ENCODE results near the gene SBNO2.

The SBNO2 gene

GRCh38 chr19:1105873-1106840 is 67.9 kb downstream of the SBNO2 start:
- DNase-seq (ENCODE audit: low read depth), result no peak
- peak overlapping the region; percentile 68 for H3K4me3 ChIP-seq (ENCODE audit: low read length)
- TF ChIP-seq CTCF (conservative IDR thresholded peaks at IDR 0.05; ENCODE audit: low read depth, low read length), result no peak

DNA sequence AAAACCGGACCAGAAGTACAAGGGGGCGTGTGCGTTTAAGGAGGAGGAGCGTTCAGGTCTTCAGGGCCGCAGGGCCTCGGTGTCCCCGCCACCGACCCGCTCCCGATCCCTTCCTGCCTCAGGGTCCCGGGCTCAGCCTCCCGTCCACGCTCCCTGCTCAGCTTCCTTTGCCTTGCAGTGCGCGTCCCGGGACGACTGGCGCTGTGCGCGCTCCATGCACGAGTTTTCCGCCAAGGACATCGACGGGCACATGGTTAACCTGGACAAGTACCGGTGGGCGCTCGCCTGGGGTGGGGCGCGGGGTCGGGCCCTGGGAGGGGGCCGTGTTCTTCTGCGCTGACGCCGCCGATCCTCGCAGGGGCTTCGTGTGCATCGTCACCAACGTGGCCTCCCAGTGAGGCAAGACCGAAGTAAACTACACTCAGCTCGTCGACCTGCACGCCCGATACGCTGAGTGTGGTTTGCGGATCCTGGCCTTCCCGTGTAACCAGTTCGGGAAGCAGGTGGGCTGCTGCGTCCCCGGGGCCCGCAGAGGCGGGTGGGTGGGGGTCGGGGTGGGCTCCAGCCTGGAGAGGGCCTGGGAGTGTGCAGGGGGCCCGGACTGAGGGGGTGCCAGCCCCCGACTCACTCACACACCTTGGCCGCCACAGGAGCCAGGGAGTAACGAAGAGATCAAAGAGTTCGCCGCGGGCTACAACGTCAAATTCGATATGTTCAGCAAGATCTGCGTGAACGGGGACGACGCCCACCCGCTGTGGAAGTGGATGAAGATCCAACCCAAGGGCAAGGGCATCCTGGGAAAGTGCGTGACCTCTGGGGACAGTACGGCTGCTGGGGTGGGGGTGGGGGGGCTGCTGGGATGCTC is 68.8 kb downstream of the SBNO2 start:
- no peak for TF ChIP-seq CTCF (conservative IDR thresholded peaks at IDR 0.05; ENCODE audit: low read depth, low read length)
- DNase-seq (ENCODE audit: low read depth), result no peak
- peak overlapping the region; percentile 68 for H3K4me3 ChIP-seq (ENCODE audit: low read length)

GRCh38 chr19:1104311-1105007 is 69.6 kb downstream of the SBNO2 start:
- TF ChIP-seq CTCF (conservative IDR thresholded peaks at IDR 0.05; ENCODE audit: low read depth, low read length), result no peak
- DNase-seq (ENCODE audit: low read depth), result no peak
- H3K4me3 ChIP-seq (ENCODE audit: low read length), result peak overlapping the region; percentile 68

DNA sequence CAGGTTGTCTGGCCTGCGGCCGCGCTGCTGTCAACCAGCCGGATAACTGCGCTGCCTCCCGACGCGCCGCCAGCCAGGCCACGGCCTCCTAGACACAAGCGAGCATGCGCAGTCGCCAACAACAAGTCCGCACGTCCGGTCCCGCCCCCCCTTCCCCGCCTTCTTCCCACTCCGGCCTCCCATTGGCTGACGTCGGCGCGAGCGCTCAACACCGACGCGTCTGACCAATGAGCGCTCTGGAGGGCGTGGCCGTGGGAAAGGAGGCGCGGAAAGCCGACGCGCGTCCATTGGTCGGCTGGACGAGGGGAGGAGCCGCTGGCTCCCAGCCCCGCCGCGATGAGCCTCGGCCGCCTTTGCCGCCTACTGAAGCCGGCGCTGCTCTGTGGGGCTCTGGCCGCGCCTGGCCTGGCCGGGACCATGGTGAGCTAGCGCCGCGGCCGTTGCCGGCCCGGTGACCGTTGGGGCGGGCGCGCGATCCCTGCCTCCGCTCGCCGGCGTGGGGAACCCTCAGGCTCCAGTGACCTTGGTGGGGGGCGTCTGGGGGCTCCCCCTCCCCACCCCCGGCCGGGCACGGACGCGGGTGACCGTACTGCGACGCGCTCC is 70.3 kb downstream of the SBNO2 start, which contains the start of gene GPX4:
TSS of gene GPX4 (plus strand) at position 287 of the 603 bp plus-strand sequence. CDS start at position 337, 50 bp downstream.
- DNase-seq (ENCODE audit: low read depth), result peak; percentile 97
- peak within 1 kb of the TSS; percentile 68 for H3K4me3 ChIP-seq (ENCODE audit: low read length)
- TF ChIP-seq CTCF (conservative IDR thresholded peaks at IDR 0.05; ENCODE audit: low read depth, low read length), result no peak

DNA sequence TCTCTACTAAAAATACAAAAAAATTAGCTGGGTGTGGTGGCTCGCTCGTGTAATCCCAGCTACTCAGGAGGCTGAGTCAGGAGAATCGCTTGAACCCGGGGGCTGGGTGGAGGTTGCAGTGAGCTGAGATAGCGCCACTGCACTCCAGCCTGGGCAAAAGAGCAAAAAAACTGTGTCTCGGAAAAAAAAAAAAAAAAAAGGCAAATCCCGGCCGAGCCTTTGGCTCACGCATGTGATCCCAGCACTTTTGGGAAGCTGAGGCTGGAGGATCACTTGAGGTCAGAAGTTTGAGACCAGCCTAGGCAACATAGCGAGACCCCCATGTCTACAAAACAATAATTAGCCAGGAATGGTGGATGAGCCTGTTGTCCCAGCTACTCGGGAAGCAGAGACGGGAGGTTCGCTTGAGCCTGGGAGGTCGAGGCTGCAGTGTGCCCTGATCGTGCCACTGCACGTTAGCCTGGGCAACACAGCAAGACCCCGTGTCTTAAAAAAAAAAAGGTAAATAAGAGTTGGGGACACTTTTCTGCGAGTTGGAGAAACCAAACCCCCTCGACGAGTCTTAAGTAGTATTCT is 70.8 kb downstream of the SBNO2 start:
- no peak for DNase-seq (ENCODE audit: low read depth)
- no peak for TF ChIP-seq CTCF (conservative IDR thresholded peaks at IDR 0.05; ENCODE audit: low read depth, low read length)
- H3K4me3 ChIP-seq (ENCODE audit: low read length), result no peak overlapping the region

All from retinal pigment epithelial cell (primary cell).